Activated B cell treated with CpG ODN at 0.5 μM for 24 hours (primary cell): ENCODE data around the gene ELMOD2. TPM values are rescaled to one million over a fixed set of nuclear protein-coding genes. Genes with fewer than 3 reads are reported as not detected.

Experiments
- ATAC-seq: fragments of 200-7000 bp; cut with Tn5 transposase; one replicate; pipeline ENCODE4 v1.10.0; 2021; ENCODE audit warnings: low read depth, mild to moderate bottlenecking, moderate library complexity
- CTCF ChIA-PET: fragments of 350-600 bp; sonication (Branson Sonifier 250); formaldehyde crosslinking; loops from one replicate; lab custom pipeline; 2021; ENCODE audit warnings: antibody characterized with exemption; lab: Charles Lee
- POLR2A ChIA-PET: fragments of 350-600 bp; sonication (Branson Sonifier 250); formaldehyde crosslinking; loops from one replicate; lab custom pipeline; 2021; ENCODE audit warnings: antibody characterized with exemption; lab: Charles Lee
- DNase-seq: peaks from one replicate; pipeline ENCODE4 v3.0.0; 2022
- H3K27ac Mint-ChIP-seq: one replicate; pipeline ENCODE4 v1.8.0; 2020; ENCODE audit warnings: mixed read lengths
- H3K27me3 Mint-ChIP-seq: one replicate; pipeline ENCODE4 v1.8.0; 2021; ENCODE audit warnings: mixed read lengths
- H3K36me3 Mint-ChIP-seq: one replicate; pipeline ENCODE4 v1.8.0; 2021; ENCODE audit warnings: low read depth, mixed read lengths
- H3K4me1 Mint-ChIP-seq: one replicate; pipeline ENCODE4 v1.8.0; 2021; ENCODE audit warnings: mixed read lengths
- H3K4me3 Mint-ChIP-seq: one replicate; pipeline ENCODE4 v1.8.0; 2020; ENCODE audit warnings: mild to moderate bottlenecking, mixed read lengths
- H3K9me3 Mint-ChIP-seq: one replicate; pipeline ENCODE4 v1.8.0; 2020; ENCODE audit warnings: mixed read lengths
- CTCF ChIP-seq: fragments of 200-600 bp; IDR thresholded peaks from one replicate; pipeline ENCODE4 v1.8.0; 2022; ENCODE audit warnings: antibody characterized with exemption, mild to moderate bottlenecking
- intact Hi-C: fragments of 100-400 bp; cut with micrococcal nuclease; formaldehyde crosslinking; loops from one replicate; pipeline ENCODE4 v1.15.1; 2024
- total RNA-seq: library from RNA; stranded (reverse); gene quantifications from 2 replicates; pipeline ENCODE4 v1.2.3, GENCODE V29; 2022

The ELMOD2 gene
- total RNA-seq, 1 donor from 2014 or later, result 20.8 TPM

- CTCF ChIA-PET, result no interaction called here
- Mint-ChIP-seq H3K27me3 (peaks cover 63% of the 10 kb centered on the region), H3K36me3 (no peaks in the 10 kb centered on the region), H3K27ac (no peak overlapping the region), H3K4me3 (no peak overlapping the region), H3K4me1 (no peaks in the 10 kb centered on the region), H3K9me3 (peaks cover 8% of the 10 kb centered on the region)
- POLR2A ChIA-PET, result no interaction called here
- ATAC-seq (no peak), DNase-seq (no peak)
- intact Hi-C loops, result no loop called here
- no peak for TF ChIP-seq CTCF
Observed at GRCh38 chr4:140575489-140575888, 51.5 kb downstream of the ELMOD2 start.

- Mint-ChIP-seq H3K4me1 (no peaks in the 10 kb centered on the region), H3K27ac (no peak overlapping the region), H3K9me3 (no peaks in the 10 kb centered on the region), H3K4me3 (no peak overlapping the region), H3K27me3 (peaks cover 43% of the 10 kb centered on the region), H3K36me3 (no peaks in the 10 kb centered on the region)
- ATAC-seq (no peak), DNase-seq (no peak)
- no peak for TF ChIP-seq CTCF
- intact Hi-C loops, result no loop called here
- ChIA-PET CTCF (interaction anchor here (1.2 kb wide), 1 partner anchor 92 kb away, joined by 3 read pairs; no protein-coding TSS in a partner anchor), POLR2A (no interaction called here)
Observed at GRCh38 chr4:140579278-140579677, 55.3 kb downstream of the ELMOD2 start.

- Mint-ChIP-seq H3K9me3 (no peaks in the 10 kb centered on the region), H3K4me1 (no peaks in the 10 kb centered on the region), H3K27ac (no peak overlapping the region), H3K36me3 (no peaks in the 10 kb centered on the region), H3K27me3 (peaks cover 31% of the 10 kb centered on the region), H3K4me3 (no peak overlapping the region)
- ChIA-PET CTCF (no interaction called here), POLR2A (no interaction called here)
- intact Hi-C loops, result no loop called here
- DNase-seq, result no peak
- no peak for ATAC-seq
- TF ChIP-seq CTCF, result no peak
Observed at GRCh38 chr4:140581078-140581477, 57.1 kb downstream of the ELMOD2 start.

- H3K4me1 Mint-ChIP-seq, result no peaks in the 10 kb centered on the region
Observed at GRCh38 chr4:140584439-140584838, 60.5 kb downstream of the ELMOD2 start.

GRCh38 chr4:140595065-140595464, 71.1 kb downstream of the ELMOD2 start:
- POLR2A ChIA-PET, result no interaction called here
- H3K4me1 Mint-ChIP-seq, result no peaks in the 10 kb centered on the region
- CTCF ChIA-PET, result interaction anchor here (1.2 to 1.9 kb wide), 4 partner anchors 10 to 293 kb away, joined by 5 to 14 read pairs (median 8); no protein-coding TSS in a partner anchor
- no peaks in the 10 kb centered on the region for H3K9me3 Mint-ChIP-seq
- H3K27ac Mint-ChIP-seq, result no peak overlapping the region
- ATAC-seq (peak; percentile 70), DNase-seq (no peak)
- no peaks in the 10 kb centered on the region for H3K36me3 Mint-ChIP-seq
- H3K27me3 Mint-ChIP-seq, result peaks cover 29% of the 10 kb centered on the region
- intact Hi-C loops, result loop anchor here (1.0 kb wide), 2 partner anchors 256 to 289 kb away; no protein-coding TSS in a partner anchor
- H3K4me3 Mint-ChIP-seq, result no peak overlapping the region
- TF ChIP-seq CTCF, result no peak

More at GRCh38 chr4:140584439-140584838, 60.5 kb downstream of the ELMOD2 start:
- Mint-ChIP-seq H3K9me3 (no peaks in the 10 kb centered on the region), H3K36me3 (no peaks in the 10 kb centered on the region), H3K4me3 (no peak overlapping the region), H3K27me3 (peaks cover 7% of the 10 kb centered on the region), H3K27ac (no peak overlapping the region)
- no peak for ATAC-seq
- intact Hi-C loops, result no loop called here
- no peak for TF ChIP-seq CTCF
- ChIA-PET POLR2A (no interaction called here), CTCF (interaction anchor here (1.2 to 1.6 kb wide), 2 partner anchors 10 to 13 kb away, joined by 3 to 5 read pairs; no protein-coding TSS in a partner anchor)
- DNase-seq, result no peak
